ENCODE results near the gene RBM38.

RBM38 gene

DNA sequence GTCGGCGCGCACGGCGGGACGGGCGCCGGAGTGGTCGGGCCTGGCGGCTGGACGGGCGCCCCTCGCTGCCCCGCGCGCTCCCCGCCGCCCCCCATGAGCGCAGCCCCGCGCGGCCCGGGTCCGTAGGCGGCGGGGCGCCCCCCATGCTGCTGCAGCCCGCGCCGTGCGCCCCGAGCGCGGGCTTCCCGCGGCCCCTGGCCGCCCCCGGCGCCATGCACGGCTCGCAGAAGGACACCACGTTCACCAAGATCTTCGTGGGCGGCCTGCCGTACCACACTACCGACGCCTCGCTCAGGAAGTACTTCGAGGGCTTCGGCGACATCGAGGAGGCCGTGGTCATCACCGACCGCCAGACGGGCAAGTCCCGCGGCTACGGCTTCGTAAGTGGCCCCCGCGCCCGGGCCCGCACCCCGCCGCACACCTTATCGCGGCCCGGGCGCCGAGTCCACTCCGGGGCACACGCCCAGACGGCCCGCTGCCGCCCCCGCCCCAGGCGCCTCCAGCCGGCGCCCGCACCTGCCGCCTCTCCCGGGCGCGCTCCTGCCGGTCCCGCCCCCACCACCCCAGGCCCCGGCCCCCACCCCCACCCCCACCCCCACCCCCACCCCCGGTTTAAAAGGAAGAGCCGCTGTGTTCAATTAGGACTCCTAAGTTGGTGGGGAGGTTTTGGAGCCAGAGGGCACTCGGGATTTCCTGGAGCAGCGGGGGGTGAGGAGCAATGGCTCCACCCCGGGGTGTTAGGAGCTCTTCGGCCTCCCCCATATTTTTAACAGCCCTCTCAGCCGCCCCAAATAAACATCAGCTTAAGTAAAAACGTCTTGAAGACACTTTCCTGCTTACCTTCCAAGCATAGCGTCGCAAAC lies 474 bp downstream of the RBM38 start:
- DNase-seq (ENCODE audit: low read depth, low spot score), result no peak

DNA sequence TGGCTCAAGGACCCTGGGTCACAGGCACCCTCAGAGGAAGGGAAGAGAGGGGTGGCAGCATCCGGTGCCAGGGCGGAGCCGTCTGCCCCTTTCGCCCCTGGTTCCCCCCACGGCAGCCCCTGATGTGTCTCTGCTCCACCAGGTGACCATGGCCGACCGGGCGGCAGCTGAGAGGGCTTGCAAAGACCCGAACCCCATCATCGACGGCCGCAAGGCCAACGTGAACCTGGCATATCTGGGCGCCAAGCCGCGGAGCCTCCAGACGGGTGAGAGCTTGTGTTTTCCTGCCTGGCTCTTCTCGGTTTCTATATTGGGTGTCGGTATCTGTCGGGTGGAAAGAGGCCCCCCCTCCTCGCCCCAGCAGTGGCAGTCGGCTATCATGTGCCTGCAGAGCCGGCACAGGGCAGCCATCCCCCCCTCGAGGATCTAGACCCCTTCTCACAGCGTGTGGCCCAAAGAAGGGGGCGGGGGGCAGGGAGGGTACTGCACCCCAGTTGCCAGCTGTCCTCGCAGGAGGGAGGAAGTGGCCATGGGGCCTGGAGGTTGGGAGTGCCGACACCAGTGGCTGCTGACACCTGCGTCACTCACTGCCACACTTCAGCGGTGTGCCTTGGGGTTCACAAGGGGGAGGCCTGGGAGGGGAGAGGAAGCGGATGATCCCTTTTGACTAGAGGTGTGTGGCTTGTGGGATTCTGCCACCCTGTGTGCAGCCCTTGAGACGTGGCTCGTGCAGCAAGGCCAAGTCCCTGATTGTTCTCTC lies 1.5 kb downstream of the RBM38 start:
- no peak for DNase-seq (ENCODE audit: low read depth, low spot score)

DNA sequence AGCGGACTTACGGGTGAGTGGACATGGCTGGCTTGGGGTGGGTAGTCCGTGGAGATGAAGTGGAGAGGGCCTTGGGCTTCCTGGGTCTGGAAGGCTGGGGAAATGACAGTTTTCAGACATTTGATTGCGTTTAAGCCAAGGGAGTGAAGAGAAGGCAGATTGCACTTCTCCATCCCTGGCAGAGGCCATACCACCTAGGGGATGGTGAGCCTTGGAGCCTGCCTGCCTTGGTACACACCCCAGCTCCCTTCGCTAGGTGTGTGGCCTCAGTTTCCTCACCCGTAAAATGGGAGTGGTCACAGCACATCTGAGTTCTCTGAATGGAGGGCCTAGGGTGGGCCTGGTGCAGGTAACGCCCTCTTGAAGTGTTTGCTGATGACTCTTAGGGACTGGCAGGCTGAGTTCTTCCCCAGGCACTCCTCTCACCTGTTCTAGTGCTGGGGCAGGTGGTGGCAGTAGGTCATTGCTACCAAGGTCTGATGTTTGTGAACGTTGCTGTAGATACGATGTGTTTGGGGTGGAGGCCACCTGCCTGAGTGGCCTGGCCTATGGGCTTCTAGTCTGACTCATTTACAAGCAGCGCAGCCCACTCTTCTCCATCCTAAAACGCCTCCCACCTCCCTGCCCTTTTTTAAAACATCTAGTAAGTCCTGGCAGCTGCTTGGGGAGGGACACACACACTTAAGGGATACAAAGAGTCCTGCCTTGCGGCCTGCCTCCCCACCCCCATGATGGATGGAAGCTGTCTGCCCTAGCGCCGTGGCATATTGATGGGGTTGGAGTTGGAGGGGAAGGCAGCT lies 2.3 kb downstream of the RBM38 start:
- DNase-seq (ENCODE audit: low read depth, low spot score), result no peak

DNA sequence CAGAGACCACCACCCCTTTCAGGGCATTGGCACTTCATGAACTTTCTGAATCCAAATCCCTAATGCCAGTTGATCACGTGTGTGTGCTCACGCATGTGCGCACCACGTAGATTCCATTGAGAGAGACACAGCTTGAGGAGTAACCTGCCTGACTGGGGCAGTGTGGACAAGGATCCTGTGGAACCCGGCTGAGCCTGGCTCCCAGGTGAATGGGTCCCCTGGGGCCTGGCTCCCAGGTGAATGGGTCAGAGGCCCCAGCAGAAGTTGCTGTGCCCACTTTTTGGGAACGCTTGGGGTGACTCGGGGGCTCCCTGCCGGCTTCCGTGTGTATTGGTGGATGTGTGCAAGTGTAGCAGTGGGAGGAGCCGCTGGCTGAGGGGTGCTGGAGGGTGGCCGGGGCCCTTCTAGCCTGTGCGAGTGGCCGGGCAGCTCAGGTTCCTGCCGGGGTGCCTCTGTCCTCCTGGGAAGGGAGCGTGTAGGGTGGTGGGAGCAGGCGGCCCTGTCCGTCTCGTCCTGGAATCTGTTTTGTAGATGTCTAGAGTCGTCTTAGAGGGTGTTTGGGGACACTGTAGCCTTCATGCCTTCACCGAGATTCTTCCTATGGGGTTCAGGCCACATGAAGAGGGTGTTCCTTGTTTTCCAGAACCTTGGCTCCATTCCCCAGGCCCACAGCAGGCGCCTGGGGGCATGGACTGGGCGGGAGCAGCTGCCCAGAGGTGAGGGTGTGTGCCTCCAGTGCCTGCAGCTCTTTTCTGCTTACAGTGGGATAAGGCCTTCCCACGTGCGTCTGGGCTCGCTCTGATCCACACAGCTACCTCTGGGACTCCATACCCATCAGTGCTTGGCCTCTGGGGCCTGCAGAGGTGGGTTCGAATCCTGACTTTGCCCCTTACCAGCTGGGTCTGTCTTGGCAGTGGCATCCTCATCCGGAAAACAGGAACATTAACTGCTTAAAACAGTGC lies 3.2 kb downstream of the RBM38 start:
- no peak for DNase-seq (ENCODE audit: low read depth, low spot score)

DNA sequence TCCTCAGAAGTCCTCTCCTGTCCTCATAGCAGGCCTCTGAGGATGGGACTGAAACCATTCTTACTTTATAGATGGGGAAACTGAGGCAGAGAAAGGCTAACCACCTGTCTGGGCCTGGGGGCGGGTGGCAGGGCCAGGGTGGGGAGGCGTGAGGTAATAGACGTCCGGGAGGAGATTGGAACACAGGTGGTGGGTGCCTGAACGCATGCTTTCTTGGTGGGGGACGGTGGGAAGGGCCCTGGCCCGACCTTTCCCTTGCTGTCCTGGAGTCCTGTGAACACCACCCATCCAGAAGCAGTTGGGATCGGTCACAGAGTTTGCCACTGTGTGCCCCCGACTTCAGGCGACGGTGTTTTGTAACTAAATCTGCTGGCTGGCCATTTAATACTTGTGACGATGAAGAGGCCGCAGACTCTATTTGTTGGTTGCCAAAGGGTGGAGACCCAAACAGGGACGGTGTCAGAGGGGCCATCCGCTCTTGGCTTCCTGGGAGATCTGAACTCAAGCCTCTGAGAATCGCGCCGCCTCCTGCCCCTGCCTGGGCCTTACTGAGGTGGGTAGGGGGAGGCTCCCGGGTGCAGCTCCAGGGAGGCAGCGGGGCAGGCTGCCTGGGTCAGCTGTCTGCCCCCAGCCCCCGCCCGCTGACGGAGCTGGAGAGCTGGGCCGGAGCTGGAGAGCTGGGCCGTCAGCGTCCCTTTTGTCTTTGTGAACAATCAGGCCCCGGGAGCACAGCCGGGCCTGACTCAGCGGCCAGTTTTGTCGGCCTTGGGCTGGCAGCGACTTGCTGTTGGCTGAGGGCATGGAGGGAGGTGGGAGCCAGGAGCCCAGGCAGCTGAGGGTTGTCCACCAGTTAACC lies 4.1 kb downstream of the RBM38 start:
- DNase-seq (ENCODE audit: low read depth, low spot score), result no peak

DNA sequence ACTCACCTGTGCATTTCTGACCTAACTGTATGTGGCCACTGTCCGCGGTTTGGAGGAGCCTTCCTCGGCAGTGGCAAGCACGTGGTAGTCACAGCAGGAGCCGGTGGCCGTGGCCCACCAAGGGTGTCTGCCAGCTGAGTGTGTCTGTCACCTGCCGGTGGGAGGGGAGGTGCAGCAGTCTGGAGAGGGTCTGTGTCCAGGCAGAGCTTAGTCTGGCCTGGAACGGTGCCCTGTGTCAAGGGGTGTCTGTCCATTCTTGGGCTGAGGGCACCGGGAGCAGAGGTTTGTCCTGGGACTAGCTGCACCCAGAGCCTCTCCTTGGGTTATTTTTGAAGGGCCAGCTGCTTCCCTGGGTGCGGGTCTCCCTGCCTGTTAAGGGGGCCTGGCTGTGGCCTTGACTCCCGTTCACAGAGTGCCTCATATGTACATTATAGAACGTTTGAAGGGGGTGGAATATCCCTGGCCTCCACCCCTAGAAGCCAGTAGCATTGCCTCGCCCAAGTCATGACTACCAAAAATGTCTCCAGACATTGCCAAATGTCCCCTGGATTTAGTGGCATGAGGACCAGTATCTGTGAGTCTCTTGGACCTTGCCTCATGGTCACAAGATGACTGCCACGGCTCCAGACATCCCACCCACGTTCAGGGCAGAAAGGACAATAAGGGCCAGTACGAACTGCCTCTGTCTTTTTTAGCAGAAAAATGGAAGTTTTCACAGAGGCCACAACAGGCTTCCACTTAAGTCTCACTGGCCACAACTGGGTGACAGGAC lies 5.2 kb downstream of the RBM38 start:
- no peak for DNase-seq (ENCODE audit: low read depth, low spot score)

DNA sequence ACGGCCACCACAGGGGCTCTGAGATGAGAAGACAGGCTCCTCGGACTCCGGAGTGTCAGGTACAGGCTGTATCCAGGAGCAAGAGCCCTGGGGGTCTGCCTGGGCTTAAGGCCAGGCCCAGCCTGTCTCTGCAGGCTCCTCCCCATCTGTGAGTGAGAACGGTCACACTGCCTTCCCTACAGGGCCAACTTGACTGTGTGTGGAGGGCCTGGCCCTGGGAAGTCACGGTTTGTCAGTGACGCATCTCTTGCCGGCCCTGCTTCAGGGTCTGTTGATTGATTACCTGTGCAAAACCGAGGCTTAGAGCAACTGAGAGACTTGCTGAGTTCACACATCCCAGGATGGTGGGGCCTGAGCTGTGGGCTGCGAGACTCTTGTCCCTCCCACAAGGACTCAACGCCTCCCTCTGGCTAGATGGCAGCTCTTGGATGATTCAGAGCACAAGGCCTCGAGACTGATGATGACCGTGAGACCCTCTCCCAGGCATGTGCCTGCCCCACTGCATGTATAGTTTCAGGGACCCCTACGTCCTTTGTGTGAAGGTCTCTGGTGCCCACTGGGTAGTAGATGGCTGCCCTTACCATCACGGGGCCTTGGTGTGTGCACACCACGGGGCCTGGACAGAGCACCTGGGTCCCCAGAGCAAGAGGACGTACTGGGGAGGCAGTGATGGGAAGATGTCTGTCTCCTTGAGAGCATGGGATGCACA lies 5.9 kb downstream of the RBM38 start:
- DNase-seq (ENCODE audit: low read depth, low spot score), result no peak

DNA sequence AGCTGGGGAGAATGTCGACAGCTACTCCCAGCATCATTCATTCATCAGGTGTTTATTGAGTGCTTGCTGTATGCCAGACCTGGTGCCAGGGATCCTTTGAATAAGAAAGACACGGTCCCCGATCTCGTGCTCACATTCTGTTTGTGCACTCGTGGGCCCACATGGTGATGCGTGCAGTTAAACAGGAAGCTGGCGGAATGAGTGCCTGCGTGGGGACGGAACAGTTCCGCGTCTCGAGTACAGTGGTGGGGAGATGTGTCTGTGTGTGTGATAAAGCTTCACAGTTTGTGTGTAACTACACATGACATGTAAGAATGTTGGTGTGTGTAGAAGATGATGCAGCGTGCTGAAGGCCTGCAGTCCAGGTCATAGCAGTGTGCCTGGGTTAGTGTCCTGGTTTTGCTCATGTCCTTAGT lies 6.5 kb downstream of the RBM38 start:
- DNase-seq (ENCODE audit: low read depth, low spot score), result no peak

DNA sequence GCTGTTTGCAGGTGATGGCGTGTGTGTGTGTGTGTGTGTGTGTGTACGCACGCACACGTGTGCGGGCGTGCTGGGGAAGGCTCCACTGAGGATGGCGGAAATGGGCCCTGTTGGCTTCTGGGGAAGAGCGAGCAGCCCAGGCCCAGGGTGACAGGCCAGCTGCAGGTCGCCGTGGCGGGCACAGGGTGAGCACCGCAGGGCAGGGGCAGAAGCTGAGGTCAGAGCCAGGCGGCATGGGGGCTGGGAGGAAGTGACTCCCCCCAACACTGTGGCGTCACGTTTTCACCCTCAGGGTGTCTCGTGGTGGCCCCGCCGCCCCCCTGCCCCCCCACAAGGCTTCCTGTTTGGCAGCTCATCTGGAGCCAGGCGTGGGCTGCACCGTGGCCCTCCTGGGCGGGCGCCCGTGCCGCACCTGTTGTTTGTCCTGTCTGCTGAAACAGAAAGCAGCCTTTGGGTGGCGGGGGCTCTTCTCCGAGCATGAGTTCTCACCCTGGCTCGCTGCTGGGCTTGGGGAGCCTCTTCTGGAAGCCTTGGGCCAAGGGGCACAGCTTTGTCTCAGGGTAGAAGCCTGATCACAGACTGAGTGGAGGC lies 7.1 kb downstream of the RBM38 start:
- no peak for DNase-seq (ENCODE audit: low read depth, low spot score)

DNA sequence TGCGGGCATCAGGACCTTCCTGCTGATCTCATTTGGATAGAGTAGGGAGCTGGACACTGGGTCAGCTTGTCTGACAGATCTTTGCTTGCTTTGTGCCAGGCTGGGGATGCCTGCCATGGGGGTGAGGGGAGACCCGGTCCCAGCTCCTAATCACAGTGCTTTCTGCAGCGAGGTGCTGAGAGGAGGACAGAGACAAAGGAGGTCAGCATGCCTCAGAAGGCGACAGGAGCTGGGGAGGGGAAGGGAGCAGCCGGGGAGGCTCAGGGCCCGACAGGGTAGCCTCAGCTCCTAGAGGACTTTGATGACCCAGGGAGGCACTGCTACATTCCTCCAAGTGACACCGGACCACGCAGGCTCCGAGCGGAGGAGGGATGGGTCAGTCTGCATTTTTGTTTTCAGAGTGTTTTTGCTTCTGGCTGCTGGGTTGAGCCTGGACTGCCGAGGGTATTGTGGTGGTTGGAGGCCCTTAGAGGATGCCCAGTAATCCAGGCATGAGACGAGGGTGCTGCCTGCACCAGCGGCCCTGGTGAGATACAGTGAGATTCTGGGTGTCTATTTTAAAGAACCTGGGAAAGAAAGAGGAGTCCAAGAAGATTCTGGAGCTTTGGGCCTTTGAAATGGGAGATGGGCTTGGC lies 7.8 kb downstream of the RBM38 start:
- DNase-seq (ENCODE audit: low read depth, low spot score), result no peak

DNA sequence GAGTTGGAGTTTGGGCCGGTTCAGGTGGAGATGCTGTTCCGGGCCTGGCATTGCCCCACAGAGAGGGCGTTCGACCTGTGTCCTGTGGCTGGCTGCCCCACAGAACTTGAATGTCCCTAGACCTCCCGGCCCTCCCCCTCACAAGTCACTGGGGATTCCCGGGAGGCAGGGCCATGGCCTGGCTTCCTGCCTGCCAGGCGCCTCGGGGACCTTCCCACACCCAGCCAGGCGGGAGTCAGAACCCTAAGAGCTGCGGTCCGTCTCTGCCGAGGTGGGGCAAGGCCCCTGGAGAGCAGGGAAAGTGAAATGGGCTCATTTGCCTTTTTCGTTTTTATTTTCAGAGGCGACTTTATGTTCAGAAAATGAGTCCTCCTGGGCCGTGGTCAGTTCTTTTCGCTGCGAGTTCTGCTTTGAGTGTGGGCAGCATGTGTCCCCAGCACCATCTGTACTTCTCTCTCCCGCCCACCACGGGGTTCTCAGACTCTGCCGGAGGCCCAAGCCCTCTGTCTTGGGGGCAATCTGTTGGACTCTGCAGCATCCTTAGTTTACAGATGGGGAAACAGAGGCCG lies 8.5 kb downstream of the RBM38 start:
- DNase-seq (ENCODE audit: low read depth, low spot score), result no peak

DNA sequence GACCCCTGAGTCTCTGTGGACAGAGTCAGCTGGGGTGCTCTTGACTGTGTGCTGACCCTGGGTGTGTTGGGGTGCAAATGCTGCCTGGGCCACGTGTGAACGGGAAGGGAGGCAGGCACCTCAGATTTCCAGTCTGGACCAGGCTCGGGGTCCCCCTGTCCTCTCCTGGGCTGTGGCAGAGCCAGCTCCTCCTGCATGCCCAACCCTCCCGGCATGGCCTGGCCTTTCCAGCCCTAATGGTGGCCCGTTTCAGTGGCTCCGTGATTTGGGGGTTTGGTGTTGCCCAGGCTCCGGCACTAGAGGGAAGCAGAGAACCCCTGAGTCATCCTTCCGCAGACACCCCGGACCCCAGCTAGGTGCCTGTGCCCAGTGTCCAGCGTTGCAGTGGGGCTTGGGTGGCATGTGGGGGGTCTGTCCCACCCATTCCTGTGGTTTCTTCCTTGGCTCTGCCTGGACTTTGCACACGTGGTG lies 9.1 kb downstream of the RBM38 start:
- DNase-seq (ENCODE audit: low read depth, low spot score), result no peak

DNA sequence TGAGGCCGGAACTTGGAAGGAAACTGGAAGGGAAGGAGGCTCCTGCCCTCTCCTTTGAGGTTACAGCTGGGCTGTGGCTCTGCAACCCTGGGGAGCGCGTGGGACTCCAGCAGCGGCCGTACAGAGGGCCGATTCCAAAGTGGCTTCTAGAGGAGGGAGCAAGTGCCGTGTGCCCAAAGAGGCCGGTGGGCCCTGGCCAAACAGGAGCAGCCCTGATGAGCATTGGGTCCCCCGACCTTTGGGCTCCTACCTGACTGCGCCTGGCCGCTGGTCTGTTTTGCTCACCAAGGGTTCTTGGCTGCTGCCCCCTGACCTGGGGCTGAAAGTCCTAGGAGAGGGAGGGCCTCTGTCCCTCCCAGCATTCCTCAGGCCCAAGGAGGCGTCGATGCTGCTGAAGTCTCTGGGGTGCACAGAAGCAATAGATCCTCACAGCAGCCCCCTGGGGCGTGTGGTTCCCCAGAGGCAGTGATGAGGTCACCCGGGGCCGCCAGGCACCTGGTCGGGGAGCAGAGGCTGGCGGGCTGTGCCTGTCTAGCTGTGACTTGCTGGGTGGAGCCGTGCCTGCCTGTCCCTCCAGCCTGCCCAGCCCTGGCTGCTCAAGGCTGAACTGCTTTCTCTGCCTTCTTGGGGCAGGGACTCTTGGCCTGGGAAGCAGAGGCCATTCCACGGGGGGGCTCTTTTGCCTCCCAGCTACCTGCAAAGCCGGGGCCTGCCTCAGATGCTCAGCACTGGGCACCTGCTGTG lies 9.8 kb downstream of the RBM38 start:
- DNase-seq (ENCODE audit: low read depth, low spot score), result no peak

DNA sequence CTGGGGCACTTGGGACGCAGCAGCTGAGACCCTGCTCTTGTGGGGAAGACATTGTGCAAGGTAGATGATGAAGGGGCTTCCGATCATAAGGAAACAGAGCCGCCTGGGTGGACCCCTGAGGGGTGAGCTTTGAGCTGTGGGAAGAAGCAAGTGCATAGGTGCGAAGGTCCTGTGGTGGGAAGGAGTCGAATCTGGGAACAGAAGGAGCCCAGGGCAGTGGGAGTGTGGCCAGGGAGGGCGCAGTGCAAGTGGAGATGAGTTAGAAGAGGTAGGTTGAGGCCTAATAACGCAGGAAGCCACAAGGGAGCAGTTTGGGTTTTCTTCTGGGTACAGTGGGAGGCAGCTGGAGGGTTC lies 10.3 kb downstream of the RBM38 start:
- DNase-seq (ENCODE audit: low read depth, low spot score), result no peak

DNA sequence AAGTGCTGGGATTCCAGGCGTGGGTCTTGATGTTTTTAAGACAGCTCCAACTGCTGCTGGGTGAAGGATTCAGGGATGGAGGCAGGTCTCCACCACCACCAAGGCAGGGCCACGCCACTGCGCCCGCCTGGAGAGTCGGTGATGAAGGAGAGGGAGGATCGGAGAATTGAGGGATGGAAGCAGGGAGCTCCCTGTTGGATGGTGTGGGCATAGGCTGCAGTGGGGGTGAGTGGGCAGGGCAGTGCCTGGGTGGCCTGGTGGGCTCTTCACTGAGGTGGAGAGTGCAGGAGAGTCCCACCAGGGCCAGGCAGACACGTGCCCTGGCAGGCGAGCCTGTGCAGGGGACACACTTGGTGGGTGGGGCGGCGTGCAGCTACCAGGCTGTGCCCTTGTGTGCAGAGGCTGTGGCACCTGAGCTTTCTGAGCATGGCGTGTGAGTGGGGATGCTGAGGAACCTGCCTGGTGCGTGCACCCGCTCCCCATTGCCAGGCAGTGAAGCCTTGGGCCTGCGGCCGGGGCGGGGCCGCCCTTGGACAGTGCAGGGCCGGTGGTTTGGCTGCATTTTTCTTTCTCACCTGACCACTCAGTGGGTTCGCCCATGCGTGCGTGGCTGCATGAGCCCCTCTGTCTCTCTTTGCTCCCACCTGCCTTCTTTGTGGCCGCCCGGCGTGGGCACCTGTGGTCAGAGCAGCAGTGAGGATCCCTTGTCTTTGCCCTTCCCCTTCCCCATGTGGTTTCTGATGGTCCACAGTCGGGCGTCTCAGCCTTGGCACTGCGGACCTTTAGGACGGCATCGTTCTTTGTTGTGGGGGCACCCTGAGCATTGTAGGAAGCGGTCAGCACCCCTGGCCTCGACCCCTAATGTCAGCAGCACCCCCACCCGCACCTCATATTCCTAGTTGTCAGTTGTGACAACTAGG lies 11.3 kb downstream of the RBM38 start:
- DNase-seq (ENCODE audit: low read depth, low spot score), result no peak

DNA sequence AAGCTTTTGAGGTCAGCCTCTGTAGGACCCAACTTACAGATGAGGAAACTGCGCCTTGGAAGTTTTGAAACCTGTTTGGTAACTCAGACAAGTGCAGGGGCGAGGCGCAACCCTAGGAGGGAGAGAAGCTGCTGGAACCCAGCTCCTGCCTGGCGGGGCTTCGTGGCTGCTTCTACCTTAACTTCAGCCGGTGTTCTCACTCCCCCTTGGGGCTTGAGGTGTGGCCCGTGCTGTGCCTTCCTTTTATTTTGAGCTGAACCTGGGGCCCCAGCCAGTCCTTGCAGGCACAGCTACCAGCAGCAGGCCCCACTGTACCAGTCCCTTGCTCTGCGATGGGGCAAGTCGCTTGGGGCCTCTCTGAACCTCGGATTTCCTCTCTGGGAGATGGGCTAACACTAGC lies 12.0 kb downstream of the RBM38 start:
- DNase-seq (ENCODE audit: low read depth, low spot score), result no peak
